Fibroblast of the aortic adventitia (primary cell): ENCODE results near the gene FARP1. TPM values are rescaled to one million over a fixed set of nuclear protein-coding genes. Genes with fewer than 3 reads are reported as not detected.
"Not testable (repeated sequence)": the region's sequence is repeated elsewhere in the genome, so short reads cannot be mapped to it uniquely, and the experiment has no call there.

ENCODE experiments used
- DNase-seq: peaks from one replicate; pipeline ENCODE4 v3.0.0-alpha.2; 2010; ENCODE audit warnings: low read depth
- H3K4me3 ChIP-seq: 2 replicates; pipeline ENCODE4 v1.5.1; 2011; ENCODE audit warnings: low read depth, mild to moderate bottlenecking, control low read depth, low read length, moderate library complexity
- CTCF ChIP-seq: IDR thresholded peaks from 2 replicates; pipeline ENCODE4 v1.5.1; 2011; ENCODE audit warnings: mild to moderate bottlenecking, low read length, control low read depth, inconsistent platforms; ENCODE audit not compliant: insufficient read depth
- total RNA-seq: library from RNA; depleted of rRNA; stranded (reverse); fragments of >200 nt; gene quantifications from 2 replicates; pipeline ENCODE4 v1.2.3, GENCODE V29; 2012; ENCODE audit warnings: low replicate concordance

The FARP1 gene
- total RNA-seq, 1 donor, result 16.2 TPM

- no peak overlapping the region for H3K4me3 ChIP-seq
Measured at GRCh38 chr13:98364647-98365046, 221.8 kb downstream of the FARP1 start.

GRCh38 chr13:98365302-98365701 lies 222.4 kb downstream of the FARP1 start:
- TF ChIP-seq CTCF, result no peak
- no peak for DNase-seq
- no peak overlapping the region for H3K4me3 ChIP-seq

More at GRCh38 chr13:98364647-98365046, 221.8 kb downstream of the FARP1 start:
- no peak for TF ChIP-seq CTCF
- no peak for DNase-seq

GRCh38 chr13:98366010-98366409 lies 223.1 kb downstream of the FARP1 start:
- no peak for DNase-seq
- H3K4me3 ChIP-seq, result no peak overlapping the region
- no peak for TF ChIP-seq CTCF

GRCh38 chr13:98366443-98366842 lies 223.5 kb downstream of the FARP1 start:
- no peak for TF ChIP-seq CTCF
- no peak overlapping the region for H3K4me3 ChIP-seq
- DNase-seq, result no peak

- TF ChIP-seq CTCF, result no peak
- no peak for DNase-seq
- H3K4me3 ChIP-seq, result no peak overlapping the region
Measured at GRCh38 chr13:98366959-98367358, 224.1 kb downstream of the FARP1 start.

GRCh38 chr13:98368019-98368418 lies 225.1 kb downstream of the FARP1 start:
- DNase-seq, result no peak
- TF ChIP-seq CTCF, result no peak
- no peak overlapping the region for H3K4me3 ChIP-seq

- not testable (repeated sequence) for H3K4me3 ChIP-seq, DNase-seq
Measured at GRCh38 chr13:98369520-98369919, 226.6 kb downstream of the FARP1 start.
